GM12801 (cell line): ENCODE data around the gene CNTRL.

ENCODE experiments used
- CTCF ChIP-seq: IDR thresholded peaks from one replicate; pipeline ENCODE4 v1.5.1; 2011; ENCODE audit warnings: control low read depth; ENCODE audit not compliant: insufficient read length; ENCODE audit errors: extremely low read depth

CNTRL gene

GRCh38 chr9:121038804-121039203 is 36.0 kb upstream of the CNTRL start:
- no peak for TF ChIP-seq CTCF

- no peak for TF ChIP-seq CTCF
These were observed 26.6 kb upstream of the CNTRL start for GRCh38 chr9:121048175-121048574.

GRCh38 chr9:121048618-121049017 is 26.1 kb upstream of the CNTRL start:
- no peak for TF ChIP-seq CTCF

- TF ChIP-seq CTCF, result no peak
These were observed 24.4 kb upstream of the CNTRL start, which contains the start of gene C5 for GRCh38 chr9:121050128-121050988. TSS of gene C5 (minus strand) at chr9:121050275. CDS start at chr9:121050246, 29 bp downstream.

GRCh38 chr9:121053544-121053943 is 21.2 kb upstream of the CNTRL start:
- TF ChIP-seq CTCF, result no peak

- TF ChIP-seq CTCF, result no peak
These were observed 19.1 kb upstream of the CNTRL start for GRCh38 chr9:121055642-121056143.

GRCh38 chr9:121057821-121058220 is 16.9 kb upstream of the CNTRL start:
- no peak for TF ChIP-seq CTCF
